ENCODE data around the gene KCNN1. TPM values are rescaled to one million over a fixed set of nuclear protein-coding genes. Genes with fewer than 3 reads are reported as not detected.

The KCNN1 gene
- total RNA-seq, 1 donor: not detected

GRCh38 chr19:17950310-17951156 is 16.4 kb upstream of the KCNN1 start:
- Histone ChIP-seq H3K27me3 (ENCODE audit: insufficient read depth, low read length) (peaks cover 58% of the 10 kb centered on the region), H3K4me1 (ENCODE audit: insufficient read depth, low read length) (peaks cover 6% of the 10 kb centered on the region), H3K4me3 (ENCODE audit: insufficient read depth, low read length) (no peak overlapping the region), H4K20me1 (ENCODE audit: insufficient read depth, low read length) (peaks cover 5% of the 10 kb centered on the region), H3K27ac (ENCODE audit: low read depth, low read length) (no peak overlapping the region), H2AFZ (ENCODE audit: low read length) (no peak overlapping the region), H3K36me3 (ENCODE audit: insufficient read depth, low read length) (no peaks in the 10 kb centered on the region), H3K4me2 (ENCODE audit: insufficient read depth, low read length) (no peak overlapping the region), H3K9me3 (ENCODE audit: low read depth, low read length) (no peaks in the 10 kb centered on the region), H3K79me2 (ENCODE audit: insufficient read depth, low read length) (no peaks in the 10 kb centered on the region)
- TF ChIP-seq CTCF (IDR thresholded peaks at IDR 0.05; ENCODE audit: extremely low read depth, low read depth, low read length): no peak
- peak; percentile 92 for DNase-seq (ENCODE audit: insufficient read length, low spot score, missing footprints)

- Histone ChIP-seq H2AFZ (ENCODE audit: low read length) (no peak overlapping the region), H3K9me3 (ENCODE audit: low read depth, low read length) (no peaks in the 10 kb centered on the region), H3K4me2 (ENCODE audit: insufficient read depth, low read length) (no peak overlapping the region), H3K27ac (ENCODE audit: low read depth, low read length) (no peak overlapping the region), H3K27me3 (ENCODE audit: insufficient read depth, low read length) (peaks cover 60% of the 10 kb centered on the region), H3K79me2 (ENCODE audit: insufficient read depth, low read length) (no peaks in the 10 kb centered on the region), H3K4me3 (ENCODE audit: insufficient read depth, low read length) (no peak overlapping the region), H3K4me1 (ENCODE audit: insufficient read depth, low read length) (peaks cover 6% of the 10 kb centered on the region), H4K20me1 (ENCODE audit: insufficient read depth, low read length) (no peaks in the 10 kb centered on the region), H3K36me3 (ENCODE audit: insufficient read depth, low read length) (no peaks in the 10 kb centered on the region)
- DNase-seq (ENCODE audit: insufficient read length, low spot score, missing footprints): peak; percentile 81
- TF ChIP-seq CTCF (IDR thresholded peaks at IDR 0.05; ENCODE audit: extremely low read depth, low read depth, low read length): no peak
Observed at GRCh38 chr19:17951157-17951989, 15.5 kb upstream of the KCNN1 start.

- Histone ChIP-seq H3K27me3 (ENCODE audit: insufficient read depth, low read length) (peaks cover 62% of the 10 kb centered on the region), H3K4me2 (ENCODE audit: insufficient read depth, low read length) (no peak overlapping the region), H3K79me2 (ENCODE audit: insufficient read depth, low read length) (no peaks in the 10 kb centered on the region), H2AFZ (ENCODE audit: low read length) (no peak overlapping the region), H3K36me3 (ENCODE audit: insufficient read depth, low read length) (no peaks in the 10 kb centered on the region), H3K27ac (ENCODE audit: low read depth, low read length) (no peak overlapping the region), H3K9me3 (ENCODE audit: low read depth, low read length) (no peaks in the 10 kb centered on the region), H3K4me3 (ENCODE audit: insufficient read depth, low read length) (no peak overlapping the region), H4K20me1 (ENCODE audit: insufficient read depth, low read length) (no peaks in the 10 kb centered on the region), H3K4me1 (ENCODE audit: insufficient read depth, low read length) (peaks cover 2% of the 10 kb centered on the region)
- no peak for TF ChIP-seq CTCF (IDR thresholded peaks at IDR 0.05; ENCODE audit: extremely low read depth, low read depth, low read length)
- peak; percentile 86 for DNase-seq (ENCODE audit: insufficient read length, low spot score, missing footprints)
Observed at GRCh38 chr19:17951990-17952976, 14.6 kb upstream of the KCNN1 start.
